Measurements from ENCODE around the gene CCDC138. TPM values are rescaled to one million over a fixed set of nuclear protein-coding genes. Genes with fewer than 3 reads are reported as not detected.
"Not testable (repeated sequence)": the region's sequence is repeated elsewhere in the genome, so short reads cannot be mapped to it uniquely, and the experiment has no call there.

Gene CCDC138, protein sequence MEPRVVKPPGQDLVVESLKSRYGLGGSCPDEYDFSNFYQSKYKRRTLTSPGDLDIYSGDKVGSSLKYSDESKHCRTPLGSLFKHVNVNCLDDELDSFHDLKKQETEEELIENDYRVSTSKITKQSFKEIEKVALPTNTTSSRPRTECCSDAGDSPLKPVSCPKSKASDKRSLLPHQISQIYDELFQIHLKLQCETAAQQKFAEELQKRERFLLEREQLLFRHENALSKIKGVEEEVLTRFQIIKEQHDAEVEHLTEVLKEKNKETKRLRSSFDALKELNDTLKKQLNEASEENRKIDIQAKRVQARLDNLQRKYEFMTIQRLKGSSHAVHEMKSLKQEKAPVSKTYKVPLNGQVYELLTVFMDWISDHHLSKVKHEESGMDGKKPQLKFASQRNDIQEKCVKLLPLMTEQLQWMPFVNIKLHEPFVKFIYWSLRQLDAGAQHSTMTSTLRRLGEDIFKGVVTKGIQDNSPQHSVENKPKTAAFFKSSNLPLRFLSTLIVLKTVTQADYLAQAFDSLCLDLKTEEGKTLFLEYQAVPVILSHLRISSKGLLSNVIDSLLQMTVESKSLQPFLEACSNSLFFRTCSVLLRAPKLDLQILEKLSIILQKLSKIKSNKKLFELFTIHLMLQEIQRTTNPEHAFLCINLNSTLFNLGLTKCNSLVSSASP
- polyA plus RNA-seq (2011; rRNA removed) (1.8 and 2.8 TPM in 2 replicates), polyA minus RNA-seq (2011; rRNA and poly(A)+ RNA removed) (1.9 and 4.3 TPM in 2 replicates)

- H3K9me3 ChIP-seq (ENCODE audit: control insufficient read depth, insufficient read depth, low read length), result no peaks in the 10 kb centered on the region; the same call in 1 of the 2 replicates
- H3K27me3 ChIP-seq (ENCODE audit: control insufficient read depth, insufficient read depth, low read length), result no peaks in the 10 kb centered on the region
- ChIA-PET CTCF (interaction anchor here (1.6 kb wide), 1 partner anchor 150 kb away, joined by 3 read pairs; no protein-coding TSS in a partner anchor), POLR2A (interaction anchor here (0.6 kb wide), 1 partner anchor 17 kb away, joined by 5 read pairs; no protein-coding TSS in a partner anchor)
- DNase-seq (ENCODE audit: low read depth, low spot score), result peak; percentile 53
- H3K4me3 ChIP-seq (ENCODE audit: low read depth, low read length), result peak within 1 kb of the TSS; percentile 80
- H3K27ac ChIP-seq (ENCODE audit: low read depth, low read length), result peak within 1 kb of the TSS; percentile 82
- TF ChIP-seq, protein P1, sequence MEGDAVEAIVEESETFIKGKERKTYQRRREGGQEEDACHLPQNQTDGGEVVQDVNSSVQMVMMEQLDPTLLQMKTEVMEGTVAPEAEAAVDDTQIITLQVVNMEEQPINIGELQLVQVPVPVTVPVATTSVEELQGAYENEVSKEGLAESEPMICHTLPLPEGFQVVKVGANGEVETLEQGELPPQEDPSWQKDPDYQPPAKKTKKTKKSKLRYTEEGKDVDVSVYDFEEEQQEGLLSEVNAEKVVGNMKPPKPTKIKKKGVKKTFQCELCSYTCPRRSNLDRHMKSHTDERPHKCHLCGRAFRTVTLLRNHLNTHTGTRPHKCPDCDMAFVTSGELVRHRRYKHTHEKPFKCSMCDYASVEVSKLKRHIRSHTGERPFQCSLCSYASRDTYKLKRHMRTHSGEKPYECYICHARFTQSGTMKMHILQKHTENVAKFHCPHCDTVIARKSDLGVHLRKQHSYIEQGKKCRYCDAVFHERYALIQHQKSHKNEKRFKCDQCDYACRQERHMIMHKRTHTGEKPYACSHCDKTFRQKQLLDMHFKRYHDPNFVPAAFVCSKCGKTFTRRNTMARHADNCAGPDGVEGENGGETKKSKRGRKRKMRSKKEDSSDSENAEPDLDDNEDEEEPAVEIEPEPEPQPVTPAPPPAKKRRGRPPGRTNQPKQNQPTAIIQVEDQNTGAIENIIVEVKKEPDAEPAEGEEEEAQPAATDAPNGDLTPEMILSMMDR (IDR thresholded peaks at IDR 0.05; ENCODE audit: low read depth, low read length), result no peak
Measured at GRCh38 chr2:108786354-108787215, at the start of gene CCDC138. CCDC138 (plus strand) TSS chr2:108786771; CDS start chr2:108786823, 52 bp downstream.

DNA sequence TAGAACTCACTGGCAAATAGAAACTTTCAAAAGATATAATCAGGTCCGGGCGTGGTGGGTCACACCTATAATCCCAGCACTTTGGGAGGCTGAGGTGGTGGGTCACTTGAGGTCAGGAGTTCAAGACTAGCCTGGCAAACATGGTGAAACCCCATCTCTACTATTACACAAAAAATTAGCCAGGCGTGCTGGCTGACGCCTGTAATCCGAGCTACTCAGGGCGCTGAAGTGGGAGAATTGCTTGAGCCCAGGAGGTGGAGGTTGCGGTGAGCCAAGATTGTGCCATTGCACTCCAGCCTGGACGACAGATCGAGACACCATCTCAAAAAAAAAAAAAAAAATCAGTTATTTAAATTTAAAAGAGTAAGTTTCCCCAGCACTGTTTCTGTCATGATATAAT is 28.6 kb upstream of the CCDC138 start:
- H3K4me3 ChIP-seq (ENCODE audit: low read depth, low read length); H3K27me3 ChIP-seq (ENCODE audit: control insufficient read depth, insufficient read depth, low read length); H3K9me3 ChIP-seq (ENCODE audit: control insufficient read depth, insufficient read depth, low read length); DNase-seq (ENCODE audit: low read depth, low spot score); CTCF ChIA-PET; POLR2A ChIA-PET; H3K27ac ChIP-seq (ENCODE audit: low read depth, low read length): not testable (repeated sequence)

DNA sequence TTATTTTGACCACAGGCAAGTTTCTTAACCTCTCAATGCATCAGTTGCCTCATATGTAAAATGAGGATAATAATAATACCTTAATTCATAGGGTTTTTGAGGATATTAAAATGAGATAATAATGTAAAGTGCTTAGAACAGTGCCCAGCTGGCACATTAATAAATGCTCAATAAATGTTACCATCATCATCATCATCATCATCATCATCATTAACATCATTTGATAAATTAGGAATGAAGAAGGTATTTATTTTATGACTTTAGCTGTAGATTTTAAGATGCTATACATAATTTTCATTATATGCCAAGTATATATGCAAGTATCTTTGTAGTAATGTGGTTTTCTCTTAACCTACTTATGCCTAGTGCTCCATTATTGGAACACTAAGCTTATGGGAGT is 24.0 kb upstream of the CCDC138 start:
- H3K27ac ChIP-seq (ENCODE audit: low read depth, low read length); POLR2A ChIA-PET; H3K9me3 ChIP-seq (ENCODE audit: control insufficient read depth, insufficient read depth, low read length); DNase-seq (ENCODE audit: low read depth, low spot score); H3K27me3 ChIP-seq (ENCODE audit: control insufficient read depth, insufficient read depth, low read length); CTCF ChIA-PET; H3K4me3 ChIP-seq (ENCODE audit: low read depth, low read length): not testable (repeated sequence)

- POLR2A ChIA-PET; DNase-seq (ENCODE audit: low read depth, low spot score); CTCF ChIA-PET; H3K27ac ChIP-seq (ENCODE audit: low read depth, low read length); H3K4me3 ChIP-seq (ENCODE audit: low read depth, low read length); H3K9me3 ChIP-seq (ENCODE audit: control insufficient read depth, insufficient read depth, low read length); H3K27me3 ChIP-seq (ENCODE audit: control insufficient read depth, insufficient read depth, low read length): not testable (repeated sequence)
Measured at GRCh38 chr2:108766671-108767070, 19.9 kb upstream of the CCDC138 start.

GRCh38 chr2:108767859-108768258 is 18.7 kb upstream of the CCDC138 start:
- POLR2A ChIA-PET; H3K9me3 ChIP-seq (ENCODE audit: control insufficient read depth, insufficient read depth, low read length); CTCF ChIA-PET; H3K4me3 ChIP-seq (ENCODE audit: low read depth, low read length); H3K27me3 ChIP-seq (ENCODE audit: control insufficient read depth, insufficient read depth, low read length); DNase-seq (ENCODE audit: low read depth, low spot score); H3K27ac ChIP-seq (ENCODE audit: low read depth, low read length): not testable (repeated sequence)

- TF ChIP-seq, protein P1 (IDR thresholded peaks at IDR 0.05; ENCODE audit: low read depth, low read length), result no peak
- H3K9me3 ChIP-seq (ENCODE audit: control insufficient read depth, insufficient read depth, low read length), result no peaks in the 10 kb centered on the region
- no peak overlapping the region for H3K27ac ChIP-seq (ENCODE audit: low read depth, low read length)
- CTCF ChIA-PET, result no interaction called here
- no peaks in the 10 kb centered on the region for H3K27me3 ChIP-seq (ENCODE audit: control insufficient read depth, insufficient read depth, low read length)
- H3K4me3 ChIP-seq (ENCODE audit: low read depth, low read length), result no peak overlapping the region
- DNase-seq (ENCODE audit: low read depth, low spot score), result no peak
- POLR2A ChIA-PET, result no interaction called here
Measured at GRCh38 chr2:108776475-108776874, 10.1 kb upstream of the CCDC138 start.
